Right lobe of liver (tissue), 4 donors: ENCODE measurements around the gene DMPK.

Experiments used
- CTCF ChIP-seq, 4 donors: fragments of 200-600 bp in 3 of 4; fragments of 450-650 bp in 1 of 4; IDR thresholded peaks; one replicate each; pipeline versions ENCODE4 v1.5.1 to v1.8.0; 2016 to 2022; ENCODE audit warnings: antibody characterized with exemption in 4 of 4, mild to moderate bottlenecking in 2 of 4
- POLR2A ChIP-seq: fragments of 450-650 bp; IDR thresholded peaks from one replicate; pipeline ENCODE4 v1.6.1; 2017; ENCODE audit warnings: antibody characterized with exemption, mild to moderate bottlenecking
- donor health status: DM: no; HTN: no; CAD: no.
- donor health status: DM: no; HTN: no; CAD: no.
- donor health status: DM: no; HTN: yes; CAD: no.

GRCh38 chr19:45809643-45810159 is 27.4 kb upstream of the DMPK start:
- TF ChIP-seq POLR2A (no peak), CTCF (IDR thresholded peaks at IDR 0.05) (no peak)
